Keratinocyte (primary cell): ENCODE data around the gene CEACAM18. TPM values are rescaled to one million over a fixed set of nuclear protein-coding genes. Genes with fewer than 3 reads are reported as not detected.

ENCODE experiments used
- DNase-seq: peaks from one replicate; pipeline ENCODE4 v3.0.0-alpha.2; 2011; ENCODE audit warnings: low read depth, missing footprints, low spot score
- FAIRE-seq: peaks from 2 replicates; lab custom pipeline; 2011; peaks lifted over from hg19 to GRCh38; lab: Jason Lieb, UNC
- H2AFZ ChIP-seq: 2 replicates; pipeline ENCODE4 v1.6.0; 2012; ENCODE audit warnings: low read length, control low read depth, inconsistent platforms; ENCODE audit not compliant: control insufficient read depth
- H3K27ac ChIP-seq: 2 replicates; pipeline ENCODE4 v1.5.1; 2011; ENCODE audit warnings: low read length; ENCODE audit not compliant: control insufficient read depth, insufficient read depth
- H3K27me3 ChIP-seq: 3 replicates; pipeline ENCODE4 v1.6.0; 2011; ENCODE audit warnings: low read length; ENCODE audit not compliant: control insufficient read depth, insufficient read depth; ENCODE audit errors: extremely low read depth
- H3K36me3 ChIP-seq, 2 experiments: 2 replicates in 1 of 2; 3 replicates in 1 of 2; pipeline ENCODE4 v1.5.1; 2011; ENCODE audit warnings: low read length in 2 of 2, mild to moderate bottlenecking in 1 of 2; ENCODE audit not compliant: control insufficient read depth in 2 of 2, insufficient read depth in 2 of 2; ENCODE audit errors: extremely low read depth in 1 of 2
- H3K4me1 ChIP-seq: 3 replicates; pipeline ENCODE4 v1.5.1; 2011; ENCODE audit warnings: low read length; ENCODE audit not compliant: control insufficient read depth, insufficient read depth; ENCODE audit errors: extremely low read depth
- H3K4me2 ChIP-seq: 3 replicates; pipeline ENCODE4 v1.6.0; 2011; ENCODE audit warnings: low read depth, low read length; ENCODE audit not compliant: control insufficient read depth, insufficient read depth; ENCODE audit errors: extremely low read depth
- H3K4me3 ChIP-seq, 3 experiments: fragments of 200-600 bp in 1 of 3; sonication (generic) in 1 of 3; 2 replicates in 2 of 3; 3 replicates in 1 of 3; pipeline ENCODE4 v1.5.1; 2011 to 2016; ENCODE audit warnings: low read length in 3 of 3, mild to moderate bottlenecking in 3 of 3, control low read depth in 2 of 3, inconsistent platforms in 1 of 3, low read depth in 1 of 3, mixed read lengths in 1 of 3, mixed run types in 1 of 3, moderate library complexity in 1 of 3; ENCODE audit not compliant: control insufficient read depth in 2 of 3, insufficient read depth in 2 of 3; ENCODE audit errors: extremely low read depth in 1 of 3
- H3K79me2 ChIP-seq: 2 replicates; pipeline ENCODE4 v1.6.0; 2012; ENCODE audit warnings: low read length; ENCODE audit not compliant: control insufficient read depth, insufficient read depth
- H3K9ac ChIP-seq: 3 replicates; pipeline ENCODE4 v1.6.0; 2011; ENCODE audit warnings: low read length; ENCODE audit not compliant: control insufficient read depth, insufficient read depth; ENCODE audit errors: extremely low read depth
- H3K9me1 ChIP-seq: 3 replicates; pipeline ENCODE4 v1.6.0; 2011; ENCODE audit warnings: low read length; ENCODE audit not compliant: control insufficient read depth, insufficient read depth; ENCODE audit errors: extremely low read depth
- H3K9me3 ChIP-seq: 2 replicates; pipeline ENCODE4 v1.5.1; 2012; ENCODE audit warnings: low read depth, low read length; ENCODE audit not compliant: control insufficient read depth
- H4K20me1 ChIP-seq: 3 replicates; pipeline ENCODE4 v1.6.0; 2011; ENCODE audit warnings: low read length; ENCODE audit not compliant: control insufficient read depth, insufficient read depth; ENCODE audit errors: extremely low read depth
- EZH2 ChIP-seq: IDR thresholded peaks from one replicate; pipeline ENCODE4 v1.6.1; 2012; ENCODE audit warnings: inconsistent platforms, mild to moderate bottlenecking, low read length, moderate library complexity
- dilution Hi-C: fragments of 300-500 bp; cut with MboI; formaldehyde crosslinking; loops from one replicate; pipeline ENCODE4 v1.7.0; 2020; ENCODE audit warnings: low sequenced_read_pairs; ENCODE audit not compliant: extremely low pct_ligation_motif_present
- polyA plus RNA-seq, 5 experiments: library from polyadenylated mRNA; depleted of rRNA in 3 of 5; stranded (reverse) in 3 of 5; stranded (forward) in 1 of 5; unstranded in 1 of 5; fragments of >200 nt; gene quantifications; 1 replicate in 1 of 5; 2 replicates in 3 of 5; 3 replicates in 1 of 5; pipeline versions ENCODE4 v1.2.1 to v1.2.3, GENCODE V29; 2011 to 2012; ENCODE audit warnings: missing spikeins in 2 of 5, low read depth in 1 of 5, low replicate concordance in 1 of 5
- TF ChIP-seq, protein P1 (sequence below), 3 experiments: IDR thresholded peaks in 1 of 3; conservative IDR thresholded peaks in 1 of 3; optimal IDR thresholded peaks in 1 of 3; 2 replicates in 2 of 3; 3 replicates in 1 of 3; pipeline versions ENCODE3 to v1.5.1; 2011; ENCODE audit warnings: low read length in 3 of 3, mild to moderate bottlenecking in 3 of 3, moderate library complexity in 2 of 3, control low read depth in 1 of 3, inconsistent platforms in 1 of 3; ENCODE audit not compliant: insufficient read depth in 2 of 3; ENCODE audit errors: extremely low read depth in 1 of 3

CEACAM18 gene
- polyA plus RNA-seq, 1 donor (not counting 4 experiments of a cell fraction or from before 2014, with no cell fraction given) = not detected

DNA sequence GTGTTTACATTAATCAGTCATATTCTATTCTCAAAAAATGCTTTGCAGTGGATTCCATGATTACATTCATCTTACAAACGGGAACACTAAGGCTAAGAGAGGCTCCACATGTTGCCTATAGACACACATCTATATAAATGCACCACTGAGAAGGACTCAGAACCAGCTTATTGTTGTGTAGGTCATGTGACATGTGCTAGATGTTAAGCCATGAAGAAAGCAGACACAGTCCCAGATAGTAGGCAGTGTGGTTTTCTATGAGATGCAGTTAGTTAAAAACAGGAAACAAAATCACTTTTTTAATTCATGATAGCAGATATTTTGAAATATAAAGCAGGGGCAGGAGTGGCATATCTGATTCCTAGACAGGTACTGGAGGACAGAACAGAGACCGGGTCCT, 42.4 kb downstream of the CEACAM18 start:
- Histone ChIP-seq H3K9me1 (no peaks in the 10 kb centered on the region), H3K9me3 (no peaks in the 10 kb centered on the region), H3K79me2 (no peaks in the 10 kb centered on the region), H3K4me2 (no peak overlapping the region), H3K27me3 (no peaks in the 10 kb centered on the region), H2AFZ (no peak overlapping the region), H3K36me3 (no peaks in the 10 kb centered on the region), H3K4me1 (no peaks in the 10 kb centered on the region), H3K27ac (no peak overlapping the region), H3K4me3 (no peak overlapping the region), H3K9ac (no peak overlapping the region), H4K20me1 (no peaks in the 10 kb centered on the region)
- DNase-seq (no peak), FAIRE-seq (no peak)
- no peak for TF ChIP-seq EZH2
- TF ChIP-seq, protein P1, sequence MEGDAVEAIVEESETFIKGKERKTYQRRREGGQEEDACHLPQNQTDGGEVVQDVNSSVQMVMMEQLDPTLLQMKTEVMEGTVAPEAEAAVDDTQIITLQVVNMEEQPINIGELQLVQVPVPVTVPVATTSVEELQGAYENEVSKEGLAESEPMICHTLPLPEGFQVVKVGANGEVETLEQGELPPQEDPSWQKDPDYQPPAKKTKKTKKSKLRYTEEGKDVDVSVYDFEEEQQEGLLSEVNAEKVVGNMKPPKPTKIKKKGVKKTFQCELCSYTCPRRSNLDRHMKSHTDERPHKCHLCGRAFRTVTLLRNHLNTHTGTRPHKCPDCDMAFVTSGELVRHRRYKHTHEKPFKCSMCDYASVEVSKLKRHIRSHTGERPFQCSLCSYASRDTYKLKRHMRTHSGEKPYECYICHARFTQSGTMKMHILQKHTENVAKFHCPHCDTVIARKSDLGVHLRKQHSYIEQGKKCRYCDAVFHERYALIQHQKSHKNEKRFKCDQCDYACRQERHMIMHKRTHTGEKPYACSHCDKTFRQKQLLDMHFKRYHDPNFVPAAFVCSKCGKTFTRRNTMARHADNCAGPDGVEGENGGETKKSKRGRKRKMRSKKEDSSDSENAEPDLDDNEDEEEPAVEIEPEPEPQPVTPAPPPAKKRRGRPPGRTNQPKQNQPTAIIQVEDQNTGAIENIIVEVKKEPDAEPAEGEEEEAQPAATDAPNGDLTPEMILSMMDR (optimal IDR thresholded peaks at IDR 0.05 in 1 of 3, IDR thresholded peaks at IDR 0.05 in 1 of 3, conservative IDR thresholded peaks at IDR 0.05 in 1 of 3; ENCODE audit: extremely low read depth in 1 of 3, insufficient read depth in 2 of 3, low read length in 3 of 3) = no peak
- dilution Hi-C loops = no loop called here

DNA sequence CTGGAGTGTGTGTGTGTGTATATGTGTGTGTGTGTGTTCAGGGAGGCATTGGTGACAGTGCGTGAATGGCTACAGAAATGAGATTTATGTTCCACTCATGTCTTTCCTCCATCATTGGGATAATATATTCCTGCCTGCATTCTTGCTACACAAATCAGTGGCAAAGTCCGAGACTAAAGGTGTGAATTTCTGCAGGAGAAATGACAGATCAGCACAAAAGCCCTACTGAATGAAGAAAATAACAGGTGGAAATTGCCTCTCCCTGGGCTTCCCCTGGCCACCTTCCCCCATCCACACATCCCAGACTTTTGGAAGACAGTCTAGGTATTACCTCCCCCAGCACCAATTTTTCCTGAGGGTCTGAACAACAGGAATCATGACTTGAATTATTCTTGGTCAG, 43.0 kb downstream of the CEACAM18 start:
- H3K36me3 ChIP-seq = no peaks in the 10 kb centered on the region
- no peaks in the 10 kb centered on the region for H3K9me3 ChIP-seq
- H3K79me2 ChIP-seq = no peaks in the 10 kb centered on the region
- no peak for FAIRE-seq
- H4K20me1 ChIP-seq = no peaks in the 10 kb centered on the region
- H3K4me1 ChIP-seq = no peaks in the 10 kb centered on the region
- no peak overlapping the region for H2AFZ ChIP-seq
- H3K27me3 ChIP-seq = no peaks in the 10 kb centered on the region
- dilution Hi-C loops = no loop called here
- TF ChIP-seq, protein P1 (optimal IDR thresholded peaks at IDR 0.05 in 1 of 3, IDR thresholded peaks at IDR 0.05 in 1 of 3, conservative IDR thresholded peaks at IDR 0.05 in 1 of 3; ENCODE audit: extremely low read depth in 1 of 3, insufficient read depth in 2 of 3, low read length in 3 of 3) = no peak
- TF ChIP-seq EZH2 = no peak
- no peak for DNase-seq
- no peak overlapping the region for H3K9ac ChIP-seq
- H3K4me3 ChIP-seq = no peak overlapping the region
- H3K27ac ChIP-seq = no peak overlapping the region
- H3K4me2 ChIP-seq = no peak overlapping the region
- H3K9me1 ChIP-seq = no peaks in the 10 kb centered on the region
